Measurements from ENCODE around the gene USP20.
A peak's percentile ranks its signal among the peaks of the same experiment; 100 is the strongest.
"Not testable (repeated sequence)": the region's sequence is repeated elsewhere in the genome, so short reads cannot be mapped to it uniquely, and the experiment has no call there.

USP20 gene

DNA sequence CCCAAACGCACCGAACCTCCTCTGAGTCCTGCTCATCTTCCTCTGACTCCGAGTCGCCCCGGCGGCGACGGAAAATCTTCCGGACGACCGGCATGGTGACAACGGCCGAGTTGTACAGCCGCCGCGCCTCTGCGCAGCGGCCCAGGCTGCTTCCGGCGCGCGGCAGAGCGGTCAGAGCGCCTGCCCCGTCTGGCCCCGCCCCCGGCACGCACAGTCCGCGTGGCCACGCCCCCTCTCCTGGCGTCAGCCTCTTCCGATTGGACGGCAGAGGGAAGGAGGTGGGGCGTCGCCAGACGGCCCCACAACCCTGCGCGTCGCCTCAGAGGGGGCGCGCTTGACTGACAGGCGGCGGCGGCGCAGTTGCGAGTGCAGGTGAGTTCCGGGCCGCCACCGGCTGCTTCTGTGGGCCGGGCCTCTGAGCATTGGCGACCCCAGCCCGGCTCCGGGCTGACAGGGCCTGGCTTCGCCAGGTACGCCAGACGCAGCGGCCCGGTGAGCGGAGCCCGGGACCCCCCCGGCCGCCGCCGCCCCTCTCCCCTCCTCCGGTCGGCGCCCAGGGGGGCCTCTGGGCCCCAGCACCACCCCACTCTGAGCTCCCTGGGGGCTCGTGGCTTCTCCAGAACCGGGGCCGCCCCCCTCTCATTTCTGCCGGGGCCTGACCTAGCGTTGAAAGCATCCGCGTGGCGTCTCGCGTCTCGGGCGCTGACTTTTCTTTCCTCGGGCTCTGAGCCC is at the start of gene USP20, which contains the start of gene C9orf78:
TSS of gene USP20 (plus strand) at position 331 of the 732 bp plus-strand sequence. CDS start 17,098 bp downstream, outside the sequence.
TSS of gene C9orf78 (minus strand) at position 148 of the 732 bp plus-strand sequence. CDS start at position 94, 54 bp downstream.
- DNase-seq (ENCODE audit: extremely low read depth in 1 of 2, low read depth in 1 of 2), result peak; percentile 89 to 93

DNA sequence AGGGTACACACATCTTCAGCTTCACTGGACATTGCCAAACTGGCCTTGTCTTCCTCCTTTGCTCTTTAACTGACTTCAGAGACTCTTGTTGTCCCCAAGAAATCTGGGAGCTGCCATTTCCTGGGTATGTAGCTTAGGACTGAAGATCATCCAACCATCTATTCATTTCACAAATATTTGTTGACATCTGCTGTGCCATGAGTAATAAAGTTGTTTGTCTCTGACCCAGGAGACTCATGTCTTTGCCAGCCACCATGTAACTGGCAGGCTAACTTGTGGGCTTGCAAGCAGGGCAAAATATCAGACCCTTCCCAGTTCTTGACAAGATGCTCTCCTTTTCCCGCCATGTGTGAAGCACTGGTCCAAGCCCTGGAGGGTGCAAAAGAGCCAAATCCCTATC is 49.4 kb upstream of the USP20 start:
- DNase-seq (ENCODE audit: extremely low read depth in 1 of 2, low read depth in 1 of 2), result no peak

DNA sequence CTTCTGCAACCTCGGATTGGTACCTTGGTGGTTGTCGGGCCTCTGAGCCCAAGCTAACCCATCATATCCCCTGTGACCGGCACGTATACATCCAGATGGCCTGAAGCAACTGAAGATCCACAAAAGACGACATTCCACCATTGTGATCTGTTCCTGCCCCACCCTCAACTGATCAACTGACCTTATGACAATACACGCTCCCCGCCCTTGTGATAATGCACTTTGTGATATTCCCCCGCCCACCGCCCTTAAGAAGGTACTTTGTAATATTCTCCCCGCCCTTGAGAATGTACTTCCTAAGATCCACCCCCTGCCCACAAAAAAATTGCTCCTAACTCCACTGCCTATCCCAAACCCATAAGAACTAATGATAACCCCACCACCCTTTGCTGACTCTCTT is 48.8 kb upstream of the USP20 start:
- no peak for DNase-seq (ENCODE audit: extremely low read depth in 1 of 2, low read depth in 1 of 2)

- DNase-seq (ENCODE audit: extremely low read depth in 1 of 2, low read depth in 1 of 2), result no peak
These were observed 40.7 kb upstream of the USP20 start for GRCh38 chr9:129794549-129794948.

- not testable (repeated sequence) for DNase-seq (ENCODE audit: extremely low read depth in 1 of 2, low read depth in 1 of 2)
These were observed 39.2 kb upstream of the USP20 start for GRCh38 chr9:129796029-129796428.

- DNase-seq (ENCODE audit: extremely low read depth in 1 of 2, low read depth in 1 of 2), result no peak
These were observed 36.3 kb upstream of the USP20 start for GRCh38 chr9:129798973-129799372.

GRCh38 chr9:129801504-129801903 is 33.8 kb upstream of the USP20 start:
- no peak for DNase-seq (ENCODE audit: extremely low read depth in 1 of 2, low read depth in 1 of 2)

DNA sequence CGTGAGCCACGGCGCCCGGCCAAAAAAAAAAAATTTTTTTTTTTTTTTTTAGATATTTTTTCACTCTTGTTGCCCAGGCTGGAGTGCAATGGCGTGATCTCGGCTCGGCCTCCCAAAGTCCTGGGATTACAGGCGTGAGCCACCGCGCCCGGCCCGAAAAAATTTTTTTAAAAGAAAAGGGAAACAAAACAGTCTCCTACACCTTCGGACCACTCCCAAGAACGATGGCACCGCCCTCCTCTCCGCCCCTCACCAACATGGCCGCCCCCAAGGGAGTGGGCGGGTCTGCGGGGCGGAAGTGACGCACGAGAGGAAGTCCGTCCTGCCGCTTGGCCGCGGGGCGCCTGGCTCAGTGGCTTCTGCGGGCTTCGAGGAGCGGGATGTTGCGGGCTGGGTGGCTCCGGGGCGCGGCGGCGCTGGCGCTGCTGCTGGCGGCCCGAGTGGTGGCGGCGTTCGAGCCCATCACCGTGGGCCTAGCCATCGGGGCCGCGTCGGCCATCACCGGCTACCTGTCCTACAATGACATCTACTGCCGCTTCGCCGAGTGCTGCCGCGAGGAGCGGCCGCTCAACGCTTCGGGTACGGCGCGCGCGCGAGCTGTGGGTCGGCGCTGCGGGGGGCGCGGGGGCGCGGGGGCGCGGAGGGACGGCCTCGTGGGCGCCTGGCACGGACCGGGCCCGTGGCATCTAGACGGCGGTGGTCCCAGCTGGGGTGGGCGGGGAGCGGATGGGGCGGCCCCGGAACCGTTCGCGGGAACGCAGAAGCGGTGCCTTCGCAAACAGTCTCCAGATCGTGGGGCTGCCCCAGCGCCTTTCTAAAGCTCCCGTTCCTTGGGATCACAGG is 32.2 kb upstream of the USP20 start, which contains the start of gene TOR1B:
TSS of gene TOR1B (plus strand) at position 352 of the 843 bp plus-strand sequence. CDS start at position 381, 29 bp downstream.
- peak; percentile 85 to 90 for DNase-seq (ENCODE audit: extremely low read depth in 1 of 2, low read depth in 1 of 2)

- peak in 1 of 2 donors; percentile 4 for DNase-seq (ENCODE audit: extremely low read depth in 1 of 2, low read depth in 1 of 2)
These were observed 31.6 kb upstream of the USP20 start for GRCh38 chr9:129803676-129804060.

GRCh38 chr9:129806061-129806460 is 29.2 kb upstream of the USP20 start:
- no peak for DNase-seq (ENCODE audit: extremely low read depth in 1 of 2, low read depth in 1 of 2)

DNA sequence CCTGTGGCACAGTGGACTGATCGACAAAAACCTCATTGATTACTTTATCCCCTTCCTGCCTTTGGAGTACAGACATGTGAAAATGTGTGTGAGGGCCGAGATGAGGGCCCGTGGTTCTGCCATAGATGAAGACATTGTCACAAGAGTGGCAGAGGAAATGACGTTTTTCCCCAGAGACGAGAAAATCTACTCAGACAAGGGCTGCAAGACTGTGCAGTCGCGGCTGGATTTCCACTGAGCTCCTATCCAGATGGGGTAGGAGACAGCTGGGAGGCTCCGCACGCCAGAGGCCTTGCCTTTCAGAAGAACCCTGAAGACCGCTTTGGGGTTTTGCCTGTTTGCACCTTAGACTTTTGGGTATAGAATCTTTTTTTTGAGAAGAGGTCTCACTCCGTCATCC is 25.9 kb upstream of the USP20 start:
- no peak for DNase-seq (ENCODE audit: extremely low read depth in 1 of 2, low read depth in 1 of 2)

DNA sequence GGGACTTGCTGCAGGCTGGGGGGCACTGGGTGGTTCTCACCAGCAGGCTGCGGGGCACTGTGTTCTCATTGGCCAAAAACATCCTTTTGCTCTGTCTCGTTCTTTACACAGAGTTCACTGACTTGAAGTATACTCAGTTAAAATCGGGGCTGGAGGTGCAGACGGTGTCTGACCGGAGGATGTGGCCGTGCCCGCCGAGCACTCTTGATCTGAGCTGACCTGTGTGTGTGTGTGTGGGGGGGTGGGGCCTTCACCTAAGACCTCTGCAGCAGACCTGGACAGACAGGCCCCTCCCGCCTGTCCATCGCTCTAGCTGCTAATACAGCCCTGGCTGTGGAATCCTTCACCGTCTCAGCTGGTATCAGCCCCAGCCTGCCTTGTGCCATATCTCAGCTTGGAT is 25.1 kb upstream of the USP20 start:
- no peak for DNase-seq (ENCODE audit: extremely low read depth in 1 of 2, low read depth in 1 of 2)

DNA sequence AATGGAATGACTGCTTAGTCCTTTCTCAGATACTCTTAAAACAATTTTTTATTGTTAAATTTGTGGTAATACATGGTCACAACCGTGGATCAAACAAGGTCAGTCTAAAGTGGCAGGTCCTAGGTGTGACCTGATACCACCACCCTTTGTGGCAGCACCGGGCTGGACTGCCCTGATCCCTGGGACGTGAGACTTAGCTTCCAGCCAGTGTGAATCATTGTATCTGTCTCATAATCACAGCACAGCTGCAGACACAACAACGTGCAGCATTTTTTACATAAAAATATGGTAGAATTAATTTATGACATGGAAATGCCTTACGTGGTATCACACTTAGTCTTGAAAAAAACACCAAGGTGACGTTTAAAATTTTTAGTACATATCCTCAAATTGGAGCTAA is 24.5 kb upstream of the USP20 start:
- DNase-seq (ENCODE audit: extremely low read depth in 1 of 2, low read depth in 1 of 2), result no peak

DNA sequence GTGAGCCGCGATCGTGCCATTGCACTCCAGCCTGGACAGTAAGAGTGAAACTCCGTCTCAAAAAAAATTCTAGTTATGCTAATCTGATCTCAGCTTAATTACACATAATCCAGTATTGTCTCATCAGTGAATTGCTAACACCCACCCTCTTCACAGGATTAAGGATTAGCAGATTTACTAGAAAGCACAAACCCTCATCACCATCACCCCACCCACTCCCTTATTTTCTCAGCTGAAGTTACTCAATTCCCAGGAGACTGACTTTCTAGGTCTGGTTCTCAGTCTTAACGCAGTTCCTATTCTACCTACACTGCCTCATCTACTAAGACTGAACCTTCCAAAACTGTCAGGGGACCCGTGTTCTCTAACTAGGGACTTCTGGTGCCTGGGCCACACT is 23.3 kb upstream of the USP20 start:
- DNase-seq (ENCODE audit: extremely low read depth in 1 of 2, low read depth in 1 of 2), result no peak

DNA sequence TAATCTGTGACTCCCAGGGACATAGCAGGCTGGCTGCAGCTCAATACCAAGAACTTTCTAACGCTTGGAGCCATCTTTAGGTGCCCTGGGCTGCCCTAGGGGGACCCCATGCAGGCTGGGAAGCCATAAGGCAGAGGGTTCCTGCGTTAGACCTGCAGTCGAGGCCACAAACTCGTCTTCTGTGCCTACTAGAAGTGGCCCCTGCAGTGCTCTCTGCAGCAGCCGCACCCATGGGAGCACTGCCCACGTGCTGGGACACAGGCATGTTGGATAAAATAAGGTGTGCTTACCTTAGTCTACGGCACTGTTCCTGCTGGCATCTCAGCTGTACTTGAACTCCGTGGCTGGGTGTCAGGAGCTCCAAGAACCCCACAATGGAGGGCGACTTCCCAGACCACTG is 22.9 kb upstream of the USP20 start:
- DNase-seq (ENCODE audit: extremely low read depth in 1 of 2, low read depth in 1 of 2), result no peak

DNA sequence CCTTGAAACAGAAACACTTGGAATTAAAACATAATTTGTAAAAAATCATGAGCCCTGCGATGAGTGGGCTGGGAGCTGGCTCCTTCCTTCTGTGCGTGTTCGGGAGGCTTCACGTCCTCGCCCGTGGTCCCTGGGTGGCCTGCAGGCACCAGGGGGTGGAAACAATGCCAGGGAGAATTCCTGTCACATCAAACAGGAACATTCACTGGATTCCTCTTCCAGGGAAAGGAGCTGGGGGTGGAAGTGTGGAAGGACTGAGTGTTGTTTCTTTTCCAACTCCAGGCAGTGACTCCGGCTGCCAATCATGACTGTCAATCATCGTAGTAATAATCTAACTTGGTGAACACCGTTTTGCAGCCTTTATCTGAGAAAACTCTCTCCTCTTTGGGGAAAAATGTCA is 21.6 kb upstream of the USP20 start:
- DNase-seq (ENCODE audit: extremely low read depth in 1 of 2, low read depth in 1 of 2), result no peak

DNA sequence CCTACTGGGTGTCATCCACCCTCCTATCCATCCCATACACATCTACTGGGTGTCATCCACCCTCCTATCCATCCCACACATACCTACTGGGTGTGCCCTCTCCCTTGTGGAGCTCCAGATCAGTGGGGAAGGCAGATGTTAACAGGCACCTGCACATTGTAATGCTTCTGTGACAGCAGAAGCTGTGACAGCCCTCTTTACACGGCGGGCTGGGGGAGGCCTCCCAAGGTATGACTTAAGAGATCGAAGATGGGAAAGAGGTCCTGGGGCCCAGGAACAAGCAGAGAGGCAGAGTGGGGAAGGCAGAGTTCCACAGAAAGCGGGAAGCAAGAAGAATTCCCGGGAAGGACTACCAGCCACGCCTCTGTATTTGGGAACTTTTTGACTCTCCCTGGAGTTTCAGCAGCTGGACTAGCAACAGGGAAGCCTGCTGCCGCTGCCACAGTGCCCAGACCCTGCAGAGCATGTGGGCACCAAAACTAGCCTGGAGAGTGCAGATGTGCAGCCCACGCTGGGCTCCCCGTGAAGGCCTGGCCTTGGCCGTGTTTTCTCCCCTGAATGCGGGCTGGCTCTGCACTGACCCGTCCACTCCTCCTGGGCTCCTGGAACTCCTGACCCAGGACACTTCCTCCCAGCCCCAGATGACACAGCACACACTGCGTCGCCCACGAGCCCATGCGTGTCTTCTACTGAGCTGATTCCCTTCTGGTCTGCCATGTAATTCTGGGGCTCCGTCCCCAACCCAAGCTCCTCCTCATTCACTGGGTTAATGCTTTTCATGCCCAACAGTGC is 20.6 kb upstream of the USP20 start:
- DNase-seq (ENCODE audit: extremely low read depth in 1 of 2, low read depth in 1 of 2), result no peak

DNA sequence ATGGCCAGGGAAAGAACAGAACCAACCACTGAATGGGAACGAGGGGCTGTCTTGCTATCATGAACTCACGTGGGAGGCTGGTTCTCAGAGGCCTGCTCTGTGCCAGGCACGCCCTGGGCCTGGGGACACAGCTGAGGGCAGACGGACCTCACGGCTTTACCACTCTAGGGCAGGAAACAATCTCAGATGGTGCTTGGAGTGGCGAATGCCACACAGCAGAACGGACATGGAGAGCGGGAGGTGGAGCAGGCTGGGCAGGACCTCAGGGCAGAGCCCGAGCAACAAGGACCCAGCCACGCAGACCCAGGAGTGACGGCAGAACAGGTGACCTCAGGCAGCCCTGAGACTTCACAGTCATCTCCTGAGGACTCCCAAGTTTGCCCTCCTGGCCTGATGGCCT is 20.0 kb upstream of the USP20 start:
- DNase-seq (ENCODE audit: extremely low read depth in 1 of 2, low read depth in 1 of 2), result no peak

GRCh38 chr9:129816501-129817435 is 18.5 kb upstream of the USP20 start:
- DNase-seq (ENCODE audit: extremely low read depth in 1 of 2, low read depth in 1 of 2), result no peak
